Fibroblast of mammary gland (primary cell): Measurements from ENCODE around the gene FILIP1L.

Experiments
- DNase-seq: peaks from one replicate; pipeline ENCODE4 v3.0.0-alpha.2; 2010; ENCODE audit warnings: low read depth
- H3K4me3 ChIP-seq: 2 replicates; pipeline ENCODE4 v1.5.1; 2011; ENCODE audit warnings: low read depth, mild to moderate bottlenecking, low read length, moderate library complexity; ENCODE audit not compliant: control insufficient read depth
- TF ChIP-seq, protein P1 (sequence below): conservative IDR thresholded peaks from 2 replicates; pipeline ENCODE4 v1.5.1; 2011; ENCODE audit warnings: low read depth, low read length, inconsistent platforms; ENCODE audit not compliant: control insufficient read depth, insufficient read depth

The FILIP1L gene

DNA sequence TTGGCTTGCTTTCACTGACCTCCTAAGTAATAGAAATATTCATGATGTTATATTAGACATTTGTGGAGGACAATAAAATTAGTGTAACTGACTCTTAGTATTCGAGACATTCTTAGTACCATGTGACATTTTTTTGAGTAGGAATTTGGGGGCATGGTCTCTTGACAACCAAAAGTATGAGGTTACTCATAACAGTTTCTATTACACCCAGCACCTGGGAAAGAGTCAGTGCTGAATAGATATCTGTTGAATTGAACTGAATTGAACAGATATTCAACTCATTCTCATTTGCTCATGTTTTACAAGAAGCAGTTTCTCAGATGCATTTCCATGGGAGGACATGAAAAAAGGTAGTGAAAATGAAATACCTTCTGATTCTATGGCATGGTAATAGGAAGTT lies 212.2 kb downstream of the FILIP1L start:
- no peak for DNase-seq
- TF ChIP-seq, protein P1, sequence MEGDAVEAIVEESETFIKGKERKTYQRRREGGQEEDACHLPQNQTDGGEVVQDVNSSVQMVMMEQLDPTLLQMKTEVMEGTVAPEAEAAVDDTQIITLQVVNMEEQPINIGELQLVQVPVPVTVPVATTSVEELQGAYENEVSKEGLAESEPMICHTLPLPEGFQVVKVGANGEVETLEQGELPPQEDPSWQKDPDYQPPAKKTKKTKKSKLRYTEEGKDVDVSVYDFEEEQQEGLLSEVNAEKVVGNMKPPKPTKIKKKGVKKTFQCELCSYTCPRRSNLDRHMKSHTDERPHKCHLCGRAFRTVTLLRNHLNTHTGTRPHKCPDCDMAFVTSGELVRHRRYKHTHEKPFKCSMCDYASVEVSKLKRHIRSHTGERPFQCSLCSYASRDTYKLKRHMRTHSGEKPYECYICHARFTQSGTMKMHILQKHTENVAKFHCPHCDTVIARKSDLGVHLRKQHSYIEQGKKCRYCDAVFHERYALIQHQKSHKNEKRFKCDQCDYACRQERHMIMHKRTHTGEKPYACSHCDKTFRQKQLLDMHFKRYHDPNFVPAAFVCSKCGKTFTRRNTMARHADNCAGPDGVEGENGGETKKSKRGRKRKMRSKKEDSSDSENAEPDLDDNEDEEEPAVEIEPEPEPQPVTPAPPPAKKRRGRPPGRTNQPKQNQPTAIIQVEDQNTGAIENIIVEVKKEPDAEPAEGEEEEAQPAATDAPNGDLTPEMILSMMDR: no peak
- H3K4me3 ChIP-seq: no peak overlapping the region

DNA sequence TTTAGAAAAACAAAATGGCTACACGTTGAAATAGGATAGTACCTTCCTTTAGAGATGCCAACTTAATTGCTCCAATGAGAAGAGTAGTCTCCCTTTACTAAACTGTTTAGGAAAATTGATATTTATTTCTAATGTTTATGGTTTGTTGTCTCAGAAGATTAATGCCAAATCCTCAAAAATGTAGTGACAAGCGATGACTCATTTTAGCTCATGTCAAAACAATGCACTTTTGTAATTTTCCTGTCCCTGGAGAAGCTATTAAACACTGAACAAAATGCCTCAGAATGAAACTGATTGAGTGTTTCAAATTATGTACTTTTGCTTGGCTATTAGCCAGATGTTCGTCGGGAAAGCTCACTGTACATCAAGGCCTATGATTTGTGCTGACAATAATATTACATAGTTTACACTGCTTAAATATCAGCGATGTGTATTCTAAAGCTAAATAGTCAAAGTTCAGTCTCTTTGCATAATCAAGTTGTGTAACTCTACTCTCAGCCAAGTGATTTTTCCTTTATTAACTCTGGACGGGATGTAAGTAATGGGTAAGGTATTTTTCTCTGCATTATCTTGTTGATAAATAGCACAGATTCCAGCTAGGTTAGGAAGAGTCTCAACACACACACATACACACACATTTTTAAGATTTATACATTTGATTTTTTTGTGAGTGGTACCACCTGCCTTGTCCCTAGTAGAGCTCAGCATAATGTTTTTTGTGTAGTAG lies 212.9 kb downstream of the FILIP1L start:
- TF ChIP-seq, protein P1: no peak
- DNase-seq: peak; percentile 92
- H3K4me3 ChIP-seq: peak overlapping the region; percentile 14

DNA sequence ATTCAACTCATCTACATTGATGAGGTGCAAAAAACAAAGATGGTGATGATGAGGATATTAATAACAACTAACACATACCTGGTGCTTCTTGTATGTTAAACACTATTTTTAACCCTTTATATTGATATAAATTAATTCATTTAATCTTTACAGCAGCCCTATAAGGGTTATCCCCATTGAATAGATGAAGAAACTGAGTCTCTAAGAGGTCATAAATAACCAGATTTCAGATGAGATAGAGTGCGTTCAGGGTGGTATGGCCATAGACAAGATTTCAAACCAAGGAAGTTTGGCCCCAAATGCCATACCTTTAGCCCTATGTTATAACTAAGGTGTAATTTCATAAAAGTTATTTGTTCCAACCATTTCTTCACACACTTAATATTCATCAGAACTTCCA lies 214.1 kb downstream of the FILIP1L start:
- no peak overlapping the region for H3K4me3 ChIP-seq
- DNase-seq: no peak
- TF ChIP-seq, protein P1: no peak

DNA sequence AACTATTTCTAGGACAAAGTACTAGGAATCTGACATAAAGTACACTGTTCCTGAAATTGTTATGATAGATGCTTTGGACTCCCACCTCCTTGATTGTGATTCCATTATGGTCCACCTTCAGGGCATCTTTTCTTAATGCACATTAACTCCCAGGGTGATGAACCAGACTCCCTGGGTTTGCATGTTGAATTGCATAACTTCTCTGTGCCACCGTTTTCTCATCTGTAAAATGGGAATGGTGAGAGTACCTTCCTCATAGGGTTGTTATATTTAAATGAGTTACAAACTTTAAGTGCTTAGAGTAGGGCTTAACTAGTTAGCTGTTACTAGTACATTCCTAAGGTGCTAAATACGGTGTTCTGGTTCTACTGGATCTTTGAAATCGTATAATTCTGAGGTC lies 214.7 kb downstream of the FILIP1L start:
- TF ChIP-seq, protein P1: no peak
- H3K4me3 ChIP-seq: no peak overlapping the region
- DNase-seq: no peak

DNA sequence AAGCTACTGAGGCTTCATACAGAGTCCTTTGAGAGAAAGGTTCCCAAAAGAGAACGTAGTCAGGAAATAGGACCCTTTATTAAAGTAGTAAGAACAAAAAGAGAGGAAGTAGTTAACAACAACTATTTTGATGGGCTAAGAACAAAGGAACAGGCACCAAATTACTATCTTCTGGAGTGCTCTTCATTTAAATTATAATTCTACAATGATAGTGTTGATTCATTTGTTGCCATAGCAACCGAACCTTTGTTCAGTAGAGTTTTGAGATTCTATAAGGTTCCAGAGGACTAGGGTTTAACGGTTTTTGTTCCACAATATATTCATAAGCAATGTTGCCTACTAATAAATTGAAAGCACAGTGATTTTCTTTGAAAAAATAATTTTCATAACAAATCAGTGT lies 217.8 kb downstream of the FILIP1L start:
- TF ChIP-seq, protein P1: no peak
- no peak overlapping the region for H3K4me3 ChIP-seq
- DNase-seq: no peak

DNA sequence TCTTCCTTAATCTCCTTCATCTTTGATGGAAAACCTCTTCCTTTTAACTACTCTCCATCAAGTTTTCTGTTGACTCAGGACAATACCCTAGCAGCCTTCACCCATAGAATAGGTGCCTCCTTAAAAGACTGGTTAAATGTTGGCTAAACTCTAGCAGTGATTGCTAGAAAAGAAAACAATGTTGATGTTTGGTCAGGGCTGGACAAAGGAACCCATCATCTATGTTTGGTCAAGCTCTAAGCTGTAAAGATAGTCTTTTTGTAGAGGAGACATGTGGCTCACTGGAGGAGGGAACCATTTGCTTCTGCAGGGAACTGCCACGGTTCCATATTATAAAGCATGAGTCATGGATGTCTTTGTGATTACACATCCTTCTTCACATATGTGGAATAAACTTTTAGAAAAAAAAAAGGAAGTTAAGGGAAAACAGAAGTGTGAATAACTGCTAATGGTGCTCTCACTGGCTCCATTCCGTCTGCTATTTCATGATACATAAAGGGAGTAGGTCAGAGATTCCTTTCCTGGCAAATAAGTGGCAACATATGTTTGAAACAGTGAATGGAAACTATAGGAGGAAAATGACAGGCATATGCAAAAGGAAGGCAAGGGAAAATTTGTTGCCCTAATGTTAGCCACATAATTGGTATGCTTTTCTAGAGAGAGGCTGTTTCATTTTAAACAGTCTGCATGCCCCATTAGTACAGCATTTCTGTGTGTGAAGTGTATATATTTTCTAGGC lies 218.4 kb downstream of the FILIP1L start:
- TF ChIP-seq, protein P1: no peak
- H3K4me3 ChIP-seq: no peak overlapping the region
- peak; percentile 94 for DNase-seq
